Measurements from ENCODE around the gene ACER2. TPM values are rescaled to one million over a fixed set of nuclear protein-coding genes. Genes with fewer than 3 reads are reported as not detected.
A peak's percentile ranks its signal among the peaks of the same experiment; 100 is the strongest.

Gene ACER2
- total RNA-seq, 4 donors from 2014 or later, result 2.8 to 13.2 (median 9.3) TPM

GRCh38 chr9:19490828-19491227 lies 82.0 kb downstream of the ACER2 start:
- no peak for DNase-seq
- in situ Hi-C loops (cut with MboI; ENCODE audit: low pct_ligation_motif_present in 1 of 4, low pct_unique_long_range_greater_than_20kb in 1 of 4, low sequenced_read_pairs in 3 of 4), result loop anchor here in 2 of 4 donors (25.0 kb wide), 2 partner anchors 1471 to 1621 kb away; no protein-coding TSS in a partner anchor
- TF ChIP-seq POLR2A (IDR thresholded peaks at IDR 0.05) (no peak), POLR2AphosphoS5 (IDR thresholded peaks at IDR 0.05) (no peak), EP300 (IDR thresholded peaks at IDR 0.05; ENCODE audit: low read depth) (no peak), CTCF (IDR thresholded peaks at IDR 0.05) (no peak)

GRCh38 chr9:19492775-19493173 lies 84.0 kb downstream of the ACER2 start:
- TF ChIP-seq EP300 (IDR thresholded peaks at IDR 0.05; ENCODE audit: low read depth) (no peak), CTCF (IDR thresholded peaks at IDR 0.05) (no peak), POLR2A (IDR thresholded peaks at IDR 0.05) (no peak), POLR2AphosphoS5 (IDR thresholded peaks at IDR 0.05) (no peak)
- Histone ChIP-seq H3K4me1 (peaks cover 0 to 3% (median 0%) of the 10 kb centered on the region in 4 donors), H3K27ac (no peak overlapping the region), H3K4me3 (no peak overlapping the region), H3K9me3 (no peaks in the 10 kb centered on the region), H3K36me3 (no peaks in the 10 kb centered on the region), H3K27me3 (no peaks in the 10 kb centered on the region)
- WGBS, 2 donors (ENCODE audit: low coverage in 1 of 2), result 62 to 68% methylated on average over 4 of the region's 4 CpGs
- in situ Hi-C loops (cut with MboI; ENCODE audit: low pct_ligation_motif_present in 1 of 4, low pct_unique_long_range_greater_than_20kb in 1 of 4, low sequenced_read_pairs in 3 of 4), result loop anchor here in 2 of 4 donors (25.0 kb wide), 2 partner anchors 1470 to 1620 kb away; no protein-coding TSS in a partner anchor
- intact Hi-C loops (cut with DNase I; ENCODE audit: low total_unique reads), result no loop called here
- no peak for DNase-seq

More at GRCh38 chr9:19490828-19491227, 82.0 kb downstream of the ACER2 start:
- H3K4me3 ChIP-seq, result no peak overlapping the region
- intact Hi-C loops (cut with DNase I; ENCODE audit: low total_unique reads), result no loop called here
- peaks cover 0 to 3% (median 0%) of the 10 kb centered on the region in 4 donors for H3K4me1 ChIP-seq
- H3K27me3 ChIP-seq, result no peaks in the 10 kb centered on the region
- no peak overlapping the region for H3K27ac ChIP-seq
- no peaks in the 10 kb centered on the region for H3K36me3 ChIP-seq
- H3K9me3 ChIP-seq, result no peaks in the 10 kb centered on the region

GRCh38 chr9:19493174-19493811 lies 84.5 kb downstream of the ACER2 start:
- peaks cover 0 to 3% (median 0%) of the 10 kb centered on the region in 4 donors for H3K4me1 ChIP-seq
- no peaks in the 10 kb centered on the region for H3K36me3 ChIP-seq
- WGBS, 2 donors (ENCODE audit: low coverage in 1 of 2), result 8 to 20% methylated on average over 7 to 19 of the region's 19 CpGs
- in situ Hi-C loops (cut with MboI; ENCODE audit: low pct_ligation_motif_present in 1 of 4, low pct_unique_long_range_greater_than_20kb in 1 of 4, low sequenced_read_pairs in 3 of 4) (loop anchor here in 2 of 4 donors (25.0 kb wide), 2 partner anchors 1469 to 1619 kb away; no protein-coding TSS in a partner anchor), intact Hi-C loops (cut with DNase I; ENCODE audit: low total_unique reads) (no loop called here)
- DNase-seq, result peak; percentile 24
- no peaks in the 10 kb centered on the region for H3K9me3 ChIP-seq
- H3K27ac ChIP-seq, result peak overlapping the region in 3 of 4 donors; percentile 34 to 47 (median 37)
- H3K4me3 ChIP-seq, result peak overlapping the region in 1 of 4 donors; percentile 20
- H3K27me3 ChIP-seq, result no peaks in the 10 kb centered on the region
- no peak for TF ChIP-seq POLR2A (IDR thresholded peaks at IDR 0.05)
- peak; percentile 53 to 70 (median 63) for TF ChIP-seq CTCF (IDR thresholded peaks at IDR 0.05)

GRCh38 chr9:19493876-19494275 lies 85.1 kb downstream of the ACER2 start:
- no peaks in the 10 kb centered on the region for H3K27me3 ChIP-seq
- no peak for DNase-seq
- H3K9me3 ChIP-seq, result no peaks in the 10 kb centered on the region
- H3K4me1 ChIP-seq, result peaks cover 0 to 3% (median 0%) of the 10 kb centered on the region in 4 donors
- H3K4me3 ChIP-seq, result no peak overlapping the region
- H3K36me3 ChIP-seq, result no peaks in the 10 kb centered on the region
- intact Hi-C loops (cut with DNase I; ENCODE audit: low total_unique reads), result no loop called here
- TF ChIP-seq EP300 (IDR thresholded peaks at IDR 0.05; ENCODE audit: low read depth), result no peak
- TF ChIP-seq POLR2A (IDR thresholded peaks at IDR 0.05), result no peak
- no peak for TF ChIP-seq POLR2AphosphoS5 (IDR thresholded peaks at IDR 0.05)
- no peak for TF ChIP-seq CTCF (IDR thresholded peaks at IDR 0.05)
- in situ Hi-C loops (cut with MboI; ENCODE audit: low pct_ligation_motif_present in 1 of 4, low pct_unique_long_range_greater_than_20kb in 1 of 4, low sequenced_read_pairs in 3 of 4), result loop anchor here in 2 of 4 donors (25.0 kb wide), 2 partner anchors 1468 to 1618 kb away; no protein-coding TSS in a partner anchor
- 50% methylated on average over 2 of the region's 2 CpGs; no CpG with 5 or more reads in 1 of the 2 donors for WGBS, 2 donors (ENCODE audit: low coverage in 1 of 2)
- H3K27ac ChIP-seq, result peak overlapping the region in 2 of 4 donors; percentile 2 to 34

Measured in transverse colon (tissue), 4 donors.